SK-MEL-5 (cell line): ENCODE measurements around the gene HOXC13. TPM values are rescaled to one million over a fixed set of nuclear protein-coding genes. Genes with fewer than 3 reads are reported as not detected.

Experiments
- DNase-seq: peaks from one replicate; pipeline ENCODE4 v3.0.0-alpha.2; 2016; ENCODE audit warnings: low read depth, low spot score
- in situ Hi-C: cut with HindIII; loops from 2 replicates; pipeline ENCODE4 v1.10.0; 2016; ENCODE audit warnings: low sequenced_read_pairs, high pct_unique_total_duplicates, low pct_unique_long_range_greater_than_20kb
- small RNA-seq, 2 experiments: library from RNA; depleted of rRNA; stranded (forward); fragments of <200 nt; gene quantifications; one replicate each; pipeline ENCODE3, GENCODE V24; 2014
- total RNA-seq: library from RNA; depleted of rRNA; stranded (reverse); fragments of >200 nt; shearing (Covaris generic); gene quantifications from 2 replicates; pipeline ENCODE4 v1.2.3, GENCODE V29; 2014; rRNA removed

Gene HOXC13
- total RNA-seq, 1 experiment from 2014 or later, result 6.1 TPM

- no peak for DNase-seq
These were observed 57.0 kb downstream of the HOXC13 start for GRCh38 chr12:53995378-53996239.

More at GRCh38 chr12:53995378-53996239, 57.0 kb downstream of the HOXC13 start:
- in situ Hi-C loops, result no loop called here

Small RNAs within 50 kb of the gene (small RNA-seq; reads per million reads assigned to genes)
- 0 reads per million in 2 experiments for gene AC012531.3
- 0 reads per million in 2 experiments for gene AC012531.4
- 0.02 to 13.1 reads per million in 2 experiments for gene MIR196A2
- gene RF01905, result 0 reads per million in 2 experiments
- 0 reads per million in 2 experiments for gene RF01906

Other genes starting within 250 kb of the HOXC13 start
- gene CALCOCO1, start 211.4 kb upstream of the HOXC13 start, total RNA-seq, result 40.6 and 43.6 TPM in 2 replicates
- not detected in 2 replicates for gene CISTR, start 186.9 kb upstream of the HOXC13 start, total RNA-seq
- not detected in 2 replicates for gene HOXC12, start 16.1 kb downstream of the HOXC13 start, total RNA-seq
- gene HOXC11, start 34.3 kb downstream of the HOXC13 start, total RNA-seq, result 0.51 and 0.61 TPM in 2 replicates
- 0.08 TPM in 1 of 2 replicates, not detected in the other for gene HOTAIR, start 36.1 kb downstream of the HOXC13 start, total RNA-seq
- gene HOXC10, start 46.3 kb downstream of the HOXC13 start, total RNA-seq, result 0.45 and 0.53 TPM in 2 replicates
- gene HOXC9, start 61.3 kb downstream of the HOXC13 start, total RNA-seq, result 7.2 and 9.4 TPM in 2 replicates
- gene HOXC8, start 70.2 kb downstream of the HOXC13 start, total RNA-seq, result 1.0 and 1.1 TPM in 2 replicates
- 1.5 and 2.1 TPM in 2 replicates for gene HOXC6, start 89.6 kb downstream of the HOXC13 start, total RNA-seq
- gene HOXC5, start 94.2 kb downstream of the HOXC13 start, total RNA-seq, result not detected in 2 replicates
- 2.2 and 2.4 TPM in 2 replicates for gene HOXC4, start 115.0 kb downstream of the HOXC13 start, total RNA-seq